ENCODE results near the gene C12orf75.

- TF ChIP-seq CTCF (IDR thresholded peaks at IDR 0.05) = no peak
- TF ChIP-seq POLR2AphosphoS5 (IDR thresholded peaks at IDR 0.05) = no peak
- no peak for TF ChIP-seq POLR2A (IDR thresholded peaks at IDR 0.05)
Observed at GRCh38 chr12:105294886-105295479, 35.5 kb upstream of the C12orf75 start.
